Lower leg skin (tissue), 3 donors: Measurements from ENCODE around the gene ASAH2.

Experiments used
- POLR2A ChIP-seq, 2 donors: fragments of 450-650 bp; IDR thresholded peaks; one replicate each; pipeline ENCODE4 v1.6.1; 2016 to 2017; ENCODE audit warnings: antibody characterized with exemption in 2 of 2, mild to moderate bottlenecking in 1 of 2, moderate library complexity in 1 of 2
- TF ChIP-seq, protein P1 (sequence below), 3 donors: fragments of 450-650 bp; IDR thresholded peaks; one replicate each; pipeline ENCODE4 v1.5.1; 2016; ENCODE audit warnings: antibody characterized with exemption in 3 of 3, mild to moderate bottlenecking in 3 of 3, moderate library complexity in 2 of 3

GRCh38 chr10:50280049-50280841 lies 28.9 kb upstream of the ASAH2 start:
- TF ChIP-seq POLR2A (IDR thresholded peaks at IDR 0.05), result no peak
- TF ChIP-seq, protein P1, sequence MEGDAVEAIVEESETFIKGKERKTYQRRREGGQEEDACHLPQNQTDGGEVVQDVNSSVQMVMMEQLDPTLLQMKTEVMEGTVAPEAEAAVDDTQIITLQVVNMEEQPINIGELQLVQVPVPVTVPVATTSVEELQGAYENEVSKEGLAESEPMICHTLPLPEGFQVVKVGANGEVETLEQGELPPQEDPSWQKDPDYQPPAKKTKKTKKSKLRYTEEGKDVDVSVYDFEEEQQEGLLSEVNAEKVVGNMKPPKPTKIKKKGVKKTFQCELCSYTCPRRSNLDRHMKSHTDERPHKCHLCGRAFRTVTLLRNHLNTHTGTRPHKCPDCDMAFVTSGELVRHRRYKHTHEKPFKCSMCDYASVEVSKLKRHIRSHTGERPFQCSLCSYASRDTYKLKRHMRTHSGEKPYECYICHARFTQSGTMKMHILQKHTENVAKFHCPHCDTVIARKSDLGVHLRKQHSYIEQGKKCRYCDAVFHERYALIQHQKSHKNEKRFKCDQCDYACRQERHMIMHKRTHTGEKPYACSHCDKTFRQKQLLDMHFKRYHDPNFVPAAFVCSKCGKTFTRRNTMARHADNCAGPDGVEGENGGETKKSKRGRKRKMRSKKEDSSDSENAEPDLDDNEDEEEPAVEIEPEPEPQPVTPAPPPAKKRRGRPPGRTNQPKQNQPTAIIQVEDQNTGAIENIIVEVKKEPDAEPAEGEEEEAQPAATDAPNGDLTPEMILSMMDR (IDR thresholded peaks at IDR 0.05), result no peak
